HG02938 (cell line): ENCODE measurements around the gene CAMK2N1.
"Not testable (repeated sequence)": the region's sequence is repeated elsewhere in the genome, so short reads cannot be mapped to it uniquely, and the experiment has no call there.

Experiments used
- ATAC-seq: cut with Tn5 transposase; IDR thresholded peaks from one replicate; pipeline ENCODE4 v1.9.1; 2021; ENCODE audit warnings: mild to moderate bottlenecking, moderate library complexity; ENCODE audit not compliant: unreplicated experiment

Gene CAMK2N1

GRCh38 chr1:20496725-20497383 lies 10.8 kb upstream of the CAMK2N1 start:
- ATAC-seq, result not testable (repeated sequence)

DNA sequence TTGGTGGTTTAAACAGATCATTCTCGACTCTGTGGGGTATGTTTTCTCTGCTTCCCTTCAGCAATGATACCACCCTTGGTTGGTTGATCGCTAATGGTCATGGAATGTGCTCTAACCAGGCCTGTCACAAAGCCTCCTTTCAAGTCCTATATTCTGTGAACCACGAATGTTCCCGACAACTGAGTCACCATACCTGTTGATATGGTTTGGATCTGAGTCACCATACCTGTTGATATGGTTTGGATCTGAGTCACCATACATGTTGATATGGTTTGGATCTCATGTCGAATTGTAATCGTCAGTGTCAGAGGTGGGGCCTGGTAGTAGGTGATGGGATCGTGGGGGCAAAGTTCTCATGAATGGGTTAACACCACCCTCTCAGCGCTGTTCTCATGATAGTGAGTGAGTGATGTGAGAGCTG lies 10.2 kb upstream of the CAMK2N1 start:
- ATAC-seq, result no peak

- ATAC-seq, result no peak
Observed at GRCh38 chr1:20495661-20496060, 9.7 kb upstream of the CAMK2N1 start.

DNA sequence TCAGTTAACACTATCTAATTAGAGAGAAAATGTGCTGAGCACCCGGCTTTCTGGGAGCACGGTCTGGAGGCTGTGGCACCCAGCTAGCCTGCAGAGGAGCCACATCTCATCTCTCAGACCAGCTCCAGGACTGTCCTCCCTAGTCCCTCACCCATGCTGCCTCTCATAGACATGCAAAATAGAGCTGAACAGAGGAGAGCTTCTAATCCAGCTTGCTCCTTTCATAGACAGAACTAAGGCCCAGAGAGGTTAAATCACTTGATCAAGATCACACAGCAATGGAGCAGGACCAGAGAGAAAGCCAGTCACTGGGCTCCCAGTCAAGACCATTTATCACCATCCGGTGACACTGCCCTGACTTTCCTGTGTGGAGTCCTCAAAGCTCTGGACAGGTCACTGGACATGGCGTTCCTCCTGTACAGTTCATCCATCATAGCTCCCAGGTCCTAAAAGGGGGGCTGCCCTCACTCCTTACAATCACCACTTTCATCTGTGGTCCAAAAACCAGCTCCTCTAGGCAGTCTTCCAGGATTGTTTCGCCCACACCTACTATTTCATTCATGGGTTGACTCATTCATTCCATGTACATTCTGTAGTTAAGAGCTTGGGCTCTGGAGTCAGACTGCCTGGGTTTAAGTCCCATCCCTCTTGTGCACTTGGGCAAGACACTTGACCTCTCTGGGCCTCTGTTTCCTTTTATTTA lies 8.8 kb upstream of the CAMK2N1 start:
- ATAC-seq, result no peak

DNA sequence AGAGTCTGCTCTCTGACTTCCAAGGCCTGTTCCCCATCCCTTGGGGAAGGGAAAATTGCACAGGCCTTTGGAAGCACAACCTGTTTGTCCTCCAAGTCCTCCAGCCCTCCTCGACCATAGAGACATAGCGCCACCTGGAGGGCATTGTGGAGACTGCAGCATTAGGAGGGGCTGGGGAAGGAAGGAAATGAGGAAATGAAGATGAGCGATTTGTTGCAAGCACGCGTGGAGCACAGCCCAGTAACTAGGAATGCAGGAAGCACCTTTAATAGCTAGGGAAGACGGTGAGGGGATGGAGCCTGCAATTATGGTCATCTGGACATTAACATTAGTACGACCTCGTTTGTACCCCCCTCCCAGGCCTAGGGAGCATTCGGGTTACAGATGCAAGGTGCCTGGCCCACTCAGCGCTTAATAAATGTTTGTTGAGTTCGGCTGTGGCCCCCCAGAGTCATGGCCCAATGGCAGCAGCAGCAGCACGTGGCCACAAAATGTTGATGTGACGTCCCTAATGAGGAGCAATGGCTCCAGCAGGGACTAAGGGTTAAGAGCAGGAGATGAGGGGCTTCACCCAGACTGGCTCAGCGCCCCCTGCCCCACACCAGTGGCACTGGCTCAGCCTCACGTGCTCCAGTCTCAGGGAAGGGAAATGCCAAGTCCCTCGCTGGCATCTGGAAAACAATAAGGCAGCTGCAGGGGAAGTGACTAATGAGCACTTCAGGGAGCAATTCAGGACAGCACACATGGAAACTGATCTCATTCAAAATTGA lies 8.0 kb upstream of the CAMK2N1 start:
- no peak for ATAC-seq

DNA sequence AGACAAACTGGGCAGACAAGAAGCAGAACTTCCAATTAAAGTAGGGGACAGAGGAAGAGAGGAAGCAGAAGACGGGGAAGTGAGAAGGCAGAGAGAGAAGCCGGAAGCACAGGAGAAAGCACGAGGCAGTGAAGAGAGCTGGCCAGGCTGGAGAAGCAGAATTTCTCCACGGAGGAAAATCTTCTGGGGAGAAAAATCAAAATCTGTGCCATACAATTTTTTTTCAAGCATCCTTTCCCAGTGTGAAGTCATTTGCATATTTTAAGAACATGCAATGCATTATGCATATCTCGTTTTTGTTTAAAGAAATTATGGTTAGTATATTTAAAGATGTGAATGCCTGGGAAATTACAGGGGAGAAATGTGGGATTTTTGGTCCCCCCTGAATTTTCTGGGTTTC lies 7.3 kb upstream of the CAMK2N1 start:
- no peak for ATAC-seq

GRCh38 chr1:20492751-20493150 lies 6.7 kb upstream of the CAMK2N1 start:
- ATAC-seq, result no peak

DNA sequence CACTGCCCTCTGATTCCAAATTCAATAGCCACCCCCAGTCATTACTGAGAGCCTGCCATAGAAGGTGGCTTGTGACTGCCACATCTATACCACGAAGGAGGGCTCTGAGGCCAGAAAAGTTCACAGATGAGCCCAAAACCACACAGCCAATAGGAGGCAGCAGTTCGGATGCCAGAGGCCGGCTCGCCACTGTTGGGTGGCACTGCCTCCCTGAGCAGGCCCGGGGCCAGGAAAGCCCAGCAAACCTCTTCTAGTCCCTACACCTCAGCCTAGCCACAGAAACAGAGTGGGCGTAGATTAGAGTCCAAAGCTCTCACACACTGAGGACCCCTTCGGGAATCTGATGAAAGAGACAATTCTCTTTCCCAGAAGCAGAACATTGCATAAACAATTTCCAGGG lies 5.9 kb upstream of the CAMK2N1 start:
- no peak for ATAC-seq

DNA sequence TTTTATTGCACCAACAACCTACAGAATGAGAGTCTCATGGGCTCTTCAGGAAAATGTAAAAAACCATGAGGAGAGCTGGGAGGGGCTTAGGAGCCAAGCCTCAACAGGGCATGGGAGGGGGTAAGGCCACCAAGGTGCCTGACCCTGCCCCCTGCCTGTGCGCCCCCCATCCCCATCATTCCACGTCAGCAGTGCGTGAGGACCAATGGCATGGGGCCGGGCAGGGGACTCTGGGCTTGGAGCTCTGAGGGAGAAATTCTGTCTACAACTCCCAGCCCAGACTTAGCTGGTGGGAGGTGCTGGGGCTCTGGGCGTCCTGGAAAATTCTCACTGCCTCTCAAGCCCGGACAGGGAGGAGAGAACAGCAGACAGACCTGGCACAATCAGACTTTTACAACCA lies 5.2 kb upstream of the CAMK2N1 start:
- ATAC-seq, result no peak

DNA sequence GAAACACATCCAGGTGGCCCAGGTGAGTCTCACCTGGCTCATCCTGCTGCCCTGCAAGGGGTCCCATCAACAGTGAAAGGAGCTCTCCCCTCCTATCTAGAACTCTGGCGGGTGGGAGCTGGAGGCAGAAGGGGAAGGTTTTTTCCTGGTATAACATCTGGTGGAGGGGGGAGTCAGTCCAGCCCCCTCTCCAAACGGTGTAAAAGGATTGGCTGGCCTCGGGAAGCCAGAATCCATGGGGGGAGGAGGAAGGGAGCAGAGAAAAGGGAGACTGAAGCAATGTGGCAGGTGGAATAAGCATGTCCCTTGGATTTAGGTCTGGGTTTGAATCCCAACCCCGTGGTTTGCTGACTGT lies 1.2 kb upstream of the CAMK2N1 start:
- no peak for ATAC-seq

DNA sequence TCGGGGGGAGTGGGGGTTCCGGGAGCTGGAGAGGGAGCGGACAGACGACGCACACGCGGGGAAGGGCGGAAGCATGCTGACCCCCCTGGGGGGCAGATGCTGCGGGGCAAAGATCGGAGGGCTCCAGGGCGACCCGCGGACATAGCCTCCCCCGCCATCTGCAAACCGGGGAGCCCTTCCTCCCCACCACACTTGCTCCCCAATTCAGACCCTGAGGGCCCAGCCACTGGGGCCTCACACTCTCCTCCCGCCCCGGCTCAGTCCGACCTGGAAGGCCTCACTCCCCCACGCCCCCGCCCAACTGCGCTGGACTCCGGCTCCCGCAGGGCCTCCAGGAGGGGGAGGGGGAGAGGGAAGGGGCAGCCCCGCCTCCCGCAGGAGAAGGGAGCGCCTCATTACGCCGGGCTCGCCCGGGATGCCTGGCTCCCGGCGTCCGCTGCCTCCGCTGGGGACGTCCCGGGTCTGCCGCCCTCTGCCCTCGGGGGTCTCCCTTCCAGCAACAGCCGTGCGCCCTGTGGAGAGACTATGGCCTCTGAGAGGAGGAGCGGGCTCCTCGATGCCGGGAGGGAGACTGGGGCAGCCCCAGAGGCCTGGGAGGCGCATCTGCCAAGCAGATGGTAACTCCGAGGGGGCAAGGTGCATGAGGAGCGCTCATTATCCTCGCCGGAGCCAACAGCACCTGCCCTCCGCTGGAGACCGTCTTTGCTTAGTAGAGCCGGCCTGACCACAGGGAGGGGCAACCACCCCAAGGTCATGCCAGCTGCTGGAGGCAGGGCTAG lies 636 bp upstream of the CAMK2N1 start:
- ATAC-seq, result no peak

GRCh38 chr1:20484519-20485462 lies 1.2 kb downstream of the CAMK2N1 start:
- no peak for ATAC-seq

DNA sequence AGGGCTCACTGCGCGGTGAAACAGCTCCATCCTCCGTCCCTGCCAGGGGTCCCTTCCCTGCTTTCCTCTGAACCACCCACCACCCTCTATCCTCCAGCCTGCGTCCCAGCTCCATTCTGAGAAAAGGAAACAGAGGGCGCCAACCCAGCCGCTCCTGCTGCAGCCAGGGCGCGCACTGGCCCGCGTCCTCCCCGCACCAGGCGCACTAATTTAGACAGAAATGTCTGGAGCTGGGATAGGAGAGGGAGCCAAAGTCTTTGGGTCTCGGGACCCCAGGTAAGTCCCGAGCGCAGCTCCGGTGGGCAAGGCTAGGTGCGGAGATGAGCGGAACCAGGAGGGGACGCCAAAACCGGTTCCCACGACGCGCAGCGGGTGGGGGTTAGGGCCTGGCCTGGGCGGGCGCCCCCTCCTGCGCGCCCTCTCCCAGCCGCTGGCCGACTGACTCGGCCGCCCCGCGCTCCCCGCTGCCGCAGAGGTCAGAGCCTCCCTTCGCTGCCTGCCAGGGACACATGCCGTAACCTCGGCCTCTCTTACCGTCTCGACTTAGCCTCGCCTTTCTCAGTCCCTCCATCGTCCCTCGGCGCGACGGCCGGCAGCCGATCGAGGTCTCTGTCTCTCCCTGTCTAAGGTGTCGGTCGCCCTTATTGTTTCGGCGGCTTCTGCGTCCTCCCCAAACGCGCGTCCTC lies 2.0 kb downstream of the CAMK2N1 start:
- no peak for ATAC-seq

DNA sequence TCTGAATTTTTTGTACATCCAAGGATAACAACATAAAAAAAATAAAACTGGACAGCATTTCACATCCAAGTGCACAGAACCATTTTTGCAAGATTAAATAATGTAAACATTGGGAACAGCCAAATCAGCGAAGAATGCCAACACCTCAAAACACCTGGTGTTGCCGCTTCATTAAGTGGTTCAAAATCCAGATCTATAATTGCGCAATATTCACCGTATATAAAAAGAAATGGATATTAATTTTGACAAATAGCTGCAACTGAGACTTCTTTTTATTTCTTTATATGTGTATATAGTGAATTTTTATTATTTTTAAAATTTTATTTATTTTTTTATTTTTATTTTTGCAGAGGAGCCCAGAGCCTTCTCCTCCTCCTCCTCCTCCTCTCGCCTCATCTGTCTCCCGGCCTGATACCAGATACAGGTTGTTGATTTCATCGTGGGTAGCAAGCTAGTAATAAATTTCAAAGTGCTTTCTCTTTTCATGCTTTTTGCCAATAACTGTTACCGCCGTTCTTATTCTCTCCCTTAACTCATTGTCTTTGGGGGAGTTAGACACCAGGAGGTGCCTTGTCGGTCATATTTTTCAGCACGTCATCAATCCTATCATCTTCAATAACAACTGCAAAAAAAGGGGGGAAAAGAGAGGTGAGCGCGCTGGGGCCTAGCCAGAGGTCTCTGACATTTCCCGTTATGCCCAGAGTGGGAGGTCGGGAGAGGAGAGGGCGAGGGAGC lies 2.7 kb downstream of the CAMK2N1 start:
- no peak for ATAC-seq

- ATAC-seq, result no peak
Observed at GRCh38 chr1:20481643-20482498, 4.1 kb downstream of the CAMK2N1 start.

DNA sequence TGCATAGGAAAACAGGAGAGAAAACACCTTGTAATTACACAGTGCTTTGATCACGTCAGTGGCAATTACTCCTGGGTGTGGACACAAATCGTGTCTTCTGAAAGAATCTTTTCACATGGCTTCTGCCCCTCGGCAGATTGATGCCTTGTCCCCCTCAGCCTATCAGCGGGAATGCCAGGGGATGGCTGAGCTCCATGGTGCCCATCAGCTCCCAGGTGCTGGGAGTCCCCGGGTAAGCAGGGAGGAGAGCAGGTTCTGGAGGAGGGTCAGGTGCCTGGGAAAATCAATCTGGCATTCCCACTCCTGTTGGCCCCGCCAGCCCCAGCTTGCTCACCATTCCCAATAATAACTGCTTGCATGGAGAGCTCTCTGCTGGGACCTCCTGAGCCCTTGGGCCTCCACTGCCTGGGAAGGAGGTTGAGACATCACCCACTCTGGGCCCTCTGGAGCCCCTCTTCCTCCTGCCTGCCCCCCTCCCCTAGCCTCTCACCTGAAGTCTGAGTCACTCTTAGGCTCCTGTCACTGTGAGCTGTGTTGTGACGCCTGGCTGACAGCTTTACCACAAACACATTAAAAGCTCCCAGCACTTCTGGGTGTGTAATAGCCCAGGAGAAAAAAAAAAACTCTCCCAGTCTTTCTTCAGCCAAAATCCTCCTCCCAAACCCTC lies 4.9 kb downstream of the CAMK2N1 start:
- ATAC-seq, result no peak

- ATAC-seq, result no peak
Observed at GRCh38 chr1:20480243-20480944, 5.6 kb downstream of the CAMK2N1 start.
